ENCODE data around the gene ACSL4. TPM values are rescaled to one million over a fixed set of nuclear protein-coding genes. Genes with fewer than 3 reads are reported as not detected.

ACSL4 gene
- total RNA-seq, 1 experiment from 2014 or later = 38.3 TPM

GRCh38 chrX:109619771-109620170 lies 113.3 kb downstream of the ACSL4 start:
- no peaks in the 10 kb centered on the region for H3K4me1 ChIP-seq
- no peaks in the 10 kb centered on the region for H3K9me3 Mint-ChIP-seq (ENCODE audit: unreplicated experiment)
- DNase-seq = no peak
- intact Hi-C loops (cut with micrococcal nuclease; ENCODE audit: unreplicated experiment) = no loop called here
- POLR2A ChIA-PET = no interaction called here
- H3K4me1 Mint-ChIP-seq (ENCODE audit: low read depth, unreplicated experiment) = no peaks in the 10 kb centered on the region
- BruUV-seq (replicated peaks) = no TSS peak
- no peaks in the 10 kb centered on the region for H3K36me3 ChIP-seq (ENCODE audit: control insufficient read depth, insufficient read depth, low read length)
- no peak for TF ChIP-seq CTCF (IDR thresholded peaks at IDR 0.05; ENCODE audit: insufficient read depth in 1 of 2, low read depth in 1 of 2, low read length in 1 of 2, severe bottlenecking in 1 of 2, unreplicated experiment in 1 of 2)
- H3K27me3 ChIP-seq (replicated peaks; ENCODE audit: control insufficient read depth, insufficient read depth, low read length) = no peaks in the 10 kb centered on the region
- H3K9me3 ChIP-seq = no peaks in the 10 kb centered on the region
- H3K27ac Mint-ChIP-seq (ENCODE audit: unreplicated experiment) = no peak overlapping the region
- H3K4me3 Mint-ChIP-seq (ENCODE audit: unreplicated experiment) = no peak overlapping the region
- no peak overlapping the region for H3K4me3 ChIP-seq (ENCODE audit: low read depth, low read length)
- H3K27me3 Mint-ChIP-seq (ENCODE audit: insufficient read depth, unreplicated experiment) = no peaks in the 10 kb centered on the region
- no peaks in the 10 kb centered on the region for H3K36me3 Mint-ChIP-seq (ENCODE audit: insufficient read depth, unreplicated experiment)
- CTCF ChIA-PET = no interaction called here

GRCh38 chrX:109614951-109615350 lies 118.1 kb downstream of the ACSL4 start:
- no peak overlapping the region for H3K27ac Mint-ChIP-seq (ENCODE audit: unreplicated experiment)
- DNase-seq = no peak
- H3K27me3 Mint-ChIP-seq (ENCODE audit: insufficient read depth, unreplicated experiment) = no peaks in the 10 kb centered on the region
- no peaks in the 10 kb centered on the region for H3K4me1 Mint-ChIP-seq (ENCODE audit: low read depth, unreplicated experiment)
- no peak for TF ChIP-seq CTCF (IDR thresholded peaks at IDR 0.05; ENCODE audit: insufficient read depth in 1 of 2, low read depth in 1 of 2, low read length in 1 of 2, severe bottlenecking in 1 of 2, unreplicated experiment in 1 of 2)
- BruUV-seq (replicated peaks) = no TSS peak
- intact Hi-C loops (cut with micrococcal nuclease; ENCODE audit: unreplicated experiment) = no loop called here
- POLR2A ChIA-PET = no interaction called here
- H3K4me3 Mint-ChIP-seq (ENCODE audit: unreplicated experiment) = no peak overlapping the region
- no peaks in the 10 kb centered on the region for H3K9me3 Mint-ChIP-seq (ENCODE audit: unreplicated experiment)
- Histone ChIP-seq H3K4me3 (ENCODE audit: low read depth, low read length) (no peak overlapping the region), H3K9me3 (no peaks in the 10 kb centered on the region), H3K4me1 (no peaks in the 10 kb centered on the region), H3K36me3 (ENCODE audit: control insufficient read depth, insufficient read depth, low read length) (no peaks in the 10 kb centered on the region), H3K27me3 (replicated peaks; ENCODE audit: control insufficient read depth, insufficient read depth, low read length) (no peaks in the 10 kb centered on the region)
- no peaks in the 10 kb centered on the region for H3K36me3 Mint-ChIP-seq (ENCODE audit: insufficient read depth, unreplicated experiment)
- CTCF ChIA-PET = no interaction called here

- Mint-ChIP-seq H3K9me3 (ENCODE audit: unreplicated experiment) (peaks cover 22% of the 10 kb centered on the region), H3K4me1 (ENCODE audit: low read depth, unreplicated experiment) (no peaks in the 10 kb centered on the region), H3K36me3 (ENCODE audit: insufficient read depth, unreplicated experiment) (no peaks in the 10 kb centered on the region), H3K4me3 (ENCODE audit: unreplicated experiment) (no peak overlapping the region), H3K27me3 (ENCODE audit: insufficient read depth, unreplicated experiment) (peaks cover 10% of the 10 kb centered on the region), H3K27ac (ENCODE audit: unreplicated experiment) (peak overlapping the region; percentile 59)
- Histone ChIP-seq H3K4me3 (ENCODE audit: low read depth, low read length) (no peak overlapping the region), H3K4me1 (no peaks in the 10 kb centered on the region), H3K36me3 (ENCODE audit: control insufficient read depth, insufficient read depth, low read length) (no peaks in the 10 kb centered on the region), H3K9me3 (no peaks in the 10 kb centered on the region), H3K27me3 (replicated peaks; ENCODE audit: control insufficient read depth, insufficient read depth, low read length) (no peaks in the 10 kb centered on the region)
- intact Hi-C loops (cut with micrococcal nuclease; ENCODE audit: unreplicated experiment) = no loop called here
- ChIA-PET POLR2A (no interaction called here), CTCF (no interaction called here)
- no peak for DNase-seq
- no peak for TF ChIP-seq CTCF (IDR thresholded peaks at IDR 0.05; ENCODE audit: insufficient read depth in 1 of 2, low read depth in 1 of 2, low read length in 1 of 2, severe bottlenecking in 1 of 2, unreplicated experiment in 1 of 2)
- BruUV-seq (replicated peaks) = no TSS peak
These were observed 131.6 kb downstream of the ACSL4 start for GRCh38 chrX:109601486-109601885.

Data from Caco-2 (cell line).